HG02870 (cell line): ENCODE measurements around the gene PPP2R5B.

Experiments
- ATAC-seq: cut with Tn5 transposase; IDR thresholded peaks from one replicate; pipeline ENCODE4 v1.9.1; 2021; ENCODE audit warnings: mild to moderate bottlenecking, moderate library complexity; ENCODE audit not compliant: unreplicated experiment

PPP2R5B gene

GRCh38 chr11:64906314-64906635 is 18.2 kb upstream of the PPP2R5B start:
- ATAC-seq: no peak

DNA sequence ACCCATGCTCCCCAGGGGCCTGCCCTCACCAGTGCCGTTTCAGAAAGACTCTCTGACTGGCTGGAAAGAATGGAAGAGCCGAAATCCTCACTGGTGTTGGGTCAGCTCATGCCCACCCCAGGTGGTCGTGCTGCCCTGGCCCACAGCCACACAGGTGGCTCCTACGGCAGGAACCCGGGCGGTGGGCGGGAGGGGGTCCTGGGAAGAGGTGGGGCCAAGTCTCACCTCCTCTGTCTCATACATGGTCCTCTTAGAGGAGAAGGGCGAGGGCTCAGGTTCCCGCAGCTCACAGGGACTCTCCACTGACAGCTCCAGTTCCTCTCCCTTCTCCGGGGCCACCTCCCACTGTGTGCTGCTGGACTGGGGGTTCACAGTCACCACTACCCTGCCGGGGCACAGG is 15.7 kb upstream of the PPP2R5B start:
- no peak for ATAC-seq

DNA sequence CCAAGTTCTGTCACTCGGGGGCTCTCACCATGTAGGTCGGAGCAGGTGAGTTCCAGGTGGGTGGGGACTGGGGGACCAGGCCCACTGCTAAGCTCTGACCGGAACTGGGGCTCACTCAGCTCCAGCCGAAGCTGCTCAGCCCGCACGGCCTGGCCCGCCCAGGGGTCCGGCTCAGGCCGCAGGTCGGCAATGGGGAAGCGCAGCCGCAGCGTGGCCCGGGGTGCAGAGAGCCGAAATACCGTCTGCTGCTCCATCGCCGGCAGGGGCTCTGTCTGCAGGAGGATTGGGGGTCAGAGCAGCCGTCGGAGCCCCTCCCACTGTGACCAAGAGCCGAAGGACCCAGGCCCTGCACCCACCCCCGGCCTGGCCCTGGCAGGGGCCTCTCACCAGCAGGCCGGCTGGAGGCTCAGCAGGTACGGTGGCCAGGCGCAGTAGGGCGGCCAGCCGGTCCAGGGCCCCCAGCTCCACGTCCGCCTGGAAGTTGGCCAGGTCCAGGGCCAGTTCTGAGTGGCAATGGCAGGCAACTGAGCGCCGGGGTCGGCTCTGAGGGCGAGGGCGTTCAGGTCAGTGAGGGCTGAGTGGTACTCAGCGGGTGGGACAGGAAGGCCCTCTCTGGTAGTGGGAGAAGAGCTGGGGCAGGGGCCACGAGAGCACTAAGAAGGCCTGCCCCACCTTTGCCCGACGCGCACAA is 14.7 kb upstream of the PPP2R5B start:
- no peak for ATAC-seq

GRCh38 chr11:64910451-64911093 is 13.9 kb upstream of the PPP2R5B start:
- ATAC-seq: no peak

- no peak for ATAC-seq
Measured at GRCh38 chr11:64911142-64911541, 13.3 kb upstream of the PPP2R5B start.

- ATAC-seq: no peak
Measured at GRCh38 chr11:64911689-64912088, 12.8 kb upstream of the PPP2R5B start.

DNA sequence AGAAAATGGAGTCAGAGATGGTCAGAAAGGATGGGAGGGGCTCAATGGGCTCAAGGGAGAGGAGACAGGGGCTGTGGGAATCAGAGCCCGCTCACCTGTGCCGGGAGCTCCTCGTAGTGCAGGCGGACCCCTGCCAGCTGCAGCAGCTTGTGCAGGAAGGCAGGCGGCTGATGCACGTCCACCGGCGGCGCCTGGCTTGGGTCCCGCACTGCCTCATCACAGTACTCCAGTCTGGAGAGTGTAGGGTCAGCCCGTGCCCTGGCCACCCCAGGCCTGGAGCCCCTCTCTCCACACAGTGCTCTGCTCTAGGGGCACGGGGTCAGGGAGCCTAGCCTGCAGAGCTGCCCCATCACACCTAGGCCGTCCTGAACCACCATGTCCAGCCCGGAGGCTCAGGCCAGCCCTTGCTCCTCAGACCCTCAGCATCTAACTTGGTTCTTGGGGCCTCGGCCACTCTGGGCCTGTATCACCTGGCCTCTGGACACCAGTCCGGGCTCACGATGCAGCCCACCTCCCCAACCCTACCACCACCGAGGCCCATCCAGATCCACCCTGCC is 11.2 kb upstream of the PPP2R5B start:
- ATAC-seq: no peak

GRCh38 chr11:64914123-64914522 is 10.4 kb upstream of the PPP2R5B start:
- ATAC-seq: no peak

DNA sequence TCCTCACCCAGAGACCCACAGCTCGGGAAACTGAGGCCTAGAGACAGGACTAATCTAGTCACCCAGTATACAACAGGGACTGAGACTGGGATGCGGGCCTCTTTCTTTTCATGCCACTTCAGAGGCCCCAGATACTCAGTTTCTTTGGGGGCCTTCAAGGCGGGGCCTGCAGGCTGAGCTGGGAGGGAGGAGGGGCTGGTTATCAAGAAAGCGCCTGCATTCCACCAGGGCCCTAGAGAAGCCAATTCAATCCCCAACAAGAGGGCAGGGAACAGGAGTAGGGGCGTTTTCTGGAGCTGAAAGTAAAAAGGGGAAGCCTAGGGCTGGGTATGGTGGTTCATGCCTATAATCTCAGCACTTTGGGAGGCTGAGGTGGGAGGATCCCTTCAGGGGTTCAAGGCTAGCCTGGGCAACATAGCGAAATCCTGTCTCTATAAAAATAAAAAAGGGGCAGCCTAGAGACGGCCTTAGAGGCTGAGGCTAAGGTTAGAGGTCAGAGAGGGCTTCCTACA is 9.1 kb upstream of the PPP2R5B start:
- no peak for ATAC-seq

- no peak for ATAC-seq
Measured at GRCh38 chr11:64916040-64916774, 8.3 kb upstream of the PPP2R5B start.

DNA sequence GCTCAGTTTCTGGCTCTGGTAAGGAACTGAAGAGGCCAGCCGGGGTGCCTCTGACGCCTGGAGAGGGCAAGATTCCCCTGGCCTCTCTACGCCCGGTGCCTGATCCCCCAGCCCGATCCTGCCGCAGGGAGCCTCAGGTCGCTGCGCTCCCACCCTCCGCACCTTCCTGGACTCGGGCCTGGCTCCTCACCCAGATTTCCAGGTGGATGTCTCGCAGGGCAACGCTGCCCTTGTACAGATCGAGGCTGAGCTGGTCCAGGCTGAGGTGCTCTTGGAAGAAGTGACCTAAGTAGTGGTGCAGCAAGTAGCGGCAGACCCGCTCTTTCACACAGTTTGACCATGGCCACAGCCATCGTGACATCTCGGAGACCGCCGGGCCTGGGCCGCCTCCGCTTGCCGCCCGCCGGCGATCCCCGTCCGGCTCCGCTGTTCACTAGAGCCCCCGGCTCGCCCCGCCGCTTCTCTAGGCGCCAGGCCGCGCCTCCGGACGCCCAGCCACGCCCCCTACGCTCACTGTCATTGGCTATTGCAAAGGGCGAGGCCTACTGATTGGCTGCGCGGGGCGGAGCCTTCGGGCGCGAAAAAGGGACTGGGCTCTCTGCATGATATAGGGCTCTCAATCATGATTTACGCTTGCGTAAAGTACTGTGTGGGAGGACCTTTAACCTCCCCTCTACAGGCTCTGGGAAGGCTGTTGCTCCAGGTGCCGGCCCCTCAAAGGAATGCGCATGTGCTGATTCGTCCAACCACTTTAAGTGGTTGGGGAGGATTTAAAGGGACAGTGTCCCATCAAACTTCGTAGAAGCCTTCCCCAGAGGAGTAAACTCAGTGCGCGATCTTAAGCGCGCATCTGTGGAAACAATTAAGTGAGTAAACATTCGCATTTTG is 7.5 kb upstream of the PPP2R5B start, which contains the start of gene ATG2A:
Gene ATG2A (minus strand): TSS at position 435 of the 888 bp plus-strand sequence. CDS start 74 bp downstream, at position 361.
- ATAC-seq: peak; percentile 95

DNA sequence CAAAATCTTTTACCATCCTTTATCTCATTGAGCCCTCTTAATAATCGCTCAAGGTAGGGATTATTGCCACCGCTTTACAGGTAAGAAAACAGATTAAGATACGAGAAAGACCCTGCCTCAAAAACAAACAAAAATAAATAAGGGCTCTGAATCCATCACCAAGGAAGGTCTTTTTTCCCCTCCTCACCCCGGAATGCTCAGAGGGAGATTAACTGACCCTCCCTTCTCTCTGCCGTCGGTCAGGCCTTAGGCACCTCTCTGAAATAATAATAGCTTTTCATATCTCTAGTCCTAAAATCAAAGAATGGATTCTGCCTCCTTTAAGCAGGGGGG is 6.9 kb upstream of the PPP2R5B start:
- ATAC-seq: no peak

GRCh38 chr11:64918017-64918416 is 6.5 kb upstream of the PPP2R5B start:
- no peak for ATAC-seq

DNA sequence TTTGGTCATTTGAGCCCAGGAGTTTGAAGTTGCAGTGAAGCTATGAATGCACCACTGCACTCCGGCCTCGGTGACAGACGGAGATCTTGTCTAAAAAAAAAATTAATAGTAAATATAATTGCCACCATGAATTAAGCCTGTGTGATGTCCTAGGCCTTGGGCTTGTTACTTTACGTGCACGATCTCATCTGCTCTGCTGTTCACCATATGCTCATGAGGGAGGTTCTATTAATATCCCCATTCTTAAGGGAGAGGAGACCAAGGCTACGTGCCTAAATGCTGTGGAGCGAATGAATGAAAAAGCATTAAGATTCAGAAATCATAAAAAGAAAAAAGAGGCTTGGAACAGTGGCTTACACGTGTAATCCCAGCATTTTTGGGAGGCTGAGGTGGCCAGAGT is 4.9 kb upstream of the PPP2R5B start:
- no peak for ATAC-seq

GRCh38 chr11:64920124-64920523 is 4.4 kb upstream of the PPP2R5B start:
- no peak for ATAC-seq

- ATAC-seq: no peak
Measured at GRCh38 chr11:64921384-64921783, 3.1 kb upstream of the PPP2R5B start.

- ATAC-seq: no peak
Measured at GRCh38 chr11:64923151-64923661, 1.3 kb upstream of the PPP2R5B start.

- ATAC-seq: no peak
Measured at GRCh38 chr11:64924910-64925284, 408 bp downstream of the PPP2R5B start.

- no peak for ATAC-seq
Measured at GRCh38 chr11:64925536-64926436, 1.3 kb downstream of the PPP2R5B start.

- ATAC-seq: no peak
Measured at GRCh38 chr11:64926689-64927088, 2.2 kb downstream of the PPP2R5B start.
